ENCODE results near the gene ZCCHC8.

GRCh38 chr12:122421821-122422729 lies 78.7 kb downstream of the ZCCHC8 start, which contains the start of gene CLIP1:
- TF ChIP-seq CTCF (IDR thresholded peaks at IDR 0.05; ENCODE audit: low read depth, low read length) (peak; percentile 58), EZH2phosphoT487 (IDR thresholded peaks at IDR 0.05; ENCODE audit: low read depth) (no peak)

All from OCI-LY3 (cell line).